Progenitor cell of endocrine pancreas (in vitro differentiated cells): Measurements from ENCODE around the gene GPR162. TPM values are rescaled to one million over a fixed set of nuclear protein-coding genes. Genes with fewer than 3 reads are reported as not detected.

ENCODE experiments used
- DNase-seq: peaks from one replicate; pipeline ENCODE4 v3.0.0; 2021; ENCODE audit warnings: low spot score; ENCODE audit not compliant: unreplicated experiment
- H3K27ac Mint-ChIP-seq: 2 replicates; pipeline ENCODE4 v1.8.0; 2021; ENCODE audit warnings: mild to moderate bottlenecking, moderate library complexity, mixed read lengths
- H3K27me3 Mint-ChIP-seq: 2 replicates; pipeline ENCODE4 v1.8.0; 2021; ENCODE audit warnings: mixed read lengths
- H3K36me3 Mint-ChIP-seq: 2 replicates; pipeline ENCODE4 v1.8.0; 2022; ENCODE audit warnings: mixed read lengths; ENCODE audit not compliant: insufficient read depth
- H3K4me1 Mint-ChIP-seq: 2 replicates; pipeline ENCODE4 v1.8.0; 2021; ENCODE audit warnings: low read depth, mixed read lengths
- H3K4me3 Mint-ChIP-seq: 2 replicates; pipeline ENCODE4 v1.8.0; 2021; ENCODE audit warnings: low read depth, mild to moderate bottlenecking, moderate library complexity, mixed read lengths
- H3K9me3 Mint-ChIP-seq: 2 replicates; pipeline ENCODE4 v1.8.0; 2021; ENCODE audit warnings: low read depth, mixed read lengths
- total RNA-seq: library from RNA; stranded (reverse); gene quantifications from 2 replicates; pipeline ENCODE4 v1.2.1, GENCODE V29; 2021
- TF ChIP-seq, protein P1 (sequence below): fragments of 200-600 bp; sonication (generic); IDR thresholded peaks from one replicate; pipeline ENCODE4 v1.5.0; 2021; ENCODE audit warnings: antibody characterized with exemption, mild to moderate bottlenecking; ENCODE audit not compliant: unreplicated experiment

The GPR162 gene
- total RNA-seq, 1 donor from 2014 or later: 5.5 TPM

GRCh38 chr12:6832125-6832524, 10.5 kb downstream of the GPR162 start:
- Mint-ChIP-seq H3K27me3 (peaks cover 8% of the 10 kb centered on the region), H3K36me3 (peaks cover 8% of the 10 kb centered on the region)

DNA sequence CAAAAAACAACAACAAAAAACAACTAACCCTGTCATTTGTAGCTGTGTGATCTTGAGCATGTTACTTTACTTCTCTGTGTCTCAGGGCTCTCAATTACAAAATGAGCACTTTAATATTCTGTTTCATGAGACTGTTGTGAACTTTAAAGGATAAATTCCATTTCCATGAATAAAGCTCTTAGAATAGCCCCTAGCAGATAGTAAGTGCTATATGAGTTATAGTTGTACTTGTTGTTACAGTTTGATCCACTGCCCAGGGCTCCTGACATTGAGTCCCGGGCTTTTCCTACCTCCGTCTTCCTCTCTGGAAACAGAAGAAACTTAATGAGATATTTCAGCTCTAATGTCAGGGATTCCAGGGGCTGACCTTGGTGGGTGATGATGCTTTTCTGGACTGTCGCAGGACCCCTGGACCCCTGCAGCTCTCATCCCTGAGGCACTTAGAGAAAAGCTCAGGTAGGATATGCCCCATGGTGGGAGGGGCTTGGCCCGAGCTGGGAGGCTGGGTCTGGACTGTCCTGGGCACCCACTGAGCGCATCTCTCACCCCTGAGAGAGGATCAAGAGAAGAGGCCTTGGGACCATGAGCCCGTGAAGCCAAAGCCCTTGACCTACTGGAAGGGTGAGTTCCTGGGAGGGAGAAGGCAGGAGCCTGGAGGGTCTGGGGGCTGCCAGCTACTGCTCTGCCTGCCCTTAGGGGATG, 11.7 kb downstream of the GPR162 start:
- Mint-ChIP-seq H3K4me3 (no peak overlapping the region), H3K4me1 (peaks cover 2% of the 10 kb centered on the region), H3K27ac (no peak overlapping the region), H3K9me3 (no peaks in the 10 kb centered on the region), H3K36me3 (peaks cover 10% of the 10 kb centered on the region), H3K27me3 (no peaks in the 10 kb centered on the region)
- no peak for DNase-seq
- TF ChIP-seq, protein P1, sequence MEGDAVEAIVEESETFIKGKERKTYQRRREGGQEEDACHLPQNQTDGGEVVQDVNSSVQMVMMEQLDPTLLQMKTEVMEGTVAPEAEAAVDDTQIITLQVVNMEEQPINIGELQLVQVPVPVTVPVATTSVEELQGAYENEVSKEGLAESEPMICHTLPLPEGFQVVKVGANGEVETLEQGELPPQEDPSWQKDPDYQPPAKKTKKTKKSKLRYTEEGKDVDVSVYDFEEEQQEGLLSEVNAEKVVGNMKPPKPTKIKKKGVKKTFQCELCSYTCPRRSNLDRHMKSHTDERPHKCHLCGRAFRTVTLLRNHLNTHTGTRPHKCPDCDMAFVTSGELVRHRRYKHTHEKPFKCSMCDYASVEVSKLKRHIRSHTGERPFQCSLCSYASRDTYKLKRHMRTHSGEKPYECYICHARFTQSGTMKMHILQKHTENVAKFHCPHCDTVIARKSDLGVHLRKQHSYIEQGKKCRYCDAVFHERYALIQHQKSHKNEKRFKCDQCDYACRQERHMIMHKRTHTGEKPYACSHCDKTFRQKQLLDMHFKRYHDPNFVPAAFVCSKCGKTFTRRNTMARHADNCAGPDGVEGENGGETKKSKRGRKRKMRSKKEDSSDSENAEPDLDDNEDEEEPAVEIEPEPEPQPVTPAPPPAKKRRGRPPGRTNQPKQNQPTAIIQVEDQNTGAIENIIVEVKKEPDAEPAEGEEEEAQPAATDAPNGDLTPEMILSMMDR: no peak

More at GRCh38 chr12:6832125-6832524, 10.5 kb downstream of the GPR162 start:
- no peak for DNase-seq
- Mint-ChIP-seq H3K9me3 (no peaks in the 10 kb centered on the region), H3K27ac (no peak overlapping the region), H3K4me1 (peaks cover 8% of the 10 kb centered on the region), H3K4me3 (no peak overlapping the region)
- TF ChIP-seq, protein P1: no peak

- peaks cover 2% of the 10 kb centered on the region for H3K4me1 Mint-ChIP-seq
- peaks cover 14% of the 10 kb centered on the region for H3K36me3 Mint-ChIP-seq
- H3K9me3 Mint-ChIP-seq: no peaks in the 10 kb centered on the region
- H3K4me3 Mint-ChIP-seq: no peak overlapping the region
- no peak for DNase-seq
- H3K27me3 Mint-ChIP-seq: no peaks in the 10 kb centered on the region
- TF ChIP-seq, protein P1: no peak
- no peak overlapping the region for H3K27ac Mint-ChIP-seq
These were observed 12.6 kb downstream of the GPR162 start for GRCh38 chr12:6834254-6834653.

DNA sequence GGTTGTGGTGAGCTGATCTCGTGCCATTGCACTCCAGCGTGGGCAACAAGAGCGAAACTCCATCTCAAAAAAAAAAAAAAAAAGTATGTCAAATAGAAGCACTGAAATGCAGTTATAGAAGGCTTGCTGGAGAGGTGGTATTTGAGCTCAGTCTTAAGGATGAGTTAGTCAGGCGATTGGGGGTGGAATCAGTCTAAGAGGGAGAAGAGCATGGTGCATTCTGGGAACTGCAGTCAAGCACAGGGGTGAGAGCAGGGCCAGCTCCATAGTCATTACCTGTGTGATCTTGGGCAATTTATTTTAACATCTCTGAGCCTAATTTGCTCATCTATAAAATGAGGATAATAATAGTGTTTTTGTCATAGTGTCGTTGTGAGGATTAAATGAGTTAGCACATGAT, 13.3 kb downstream of the GPR162 start:
- TF ChIP-seq, protein P1: no peak
- Mint-ChIP-seq H3K4me1 (peaks cover 2% of the 10 kb centered on the region), H3K27ac (no peak overlapping the region), H3K9me3 (no peaks in the 10 kb centered on the region), H3K27me3 (no peaks in the 10 kb centered on the region), H3K4me3 (no peak overlapping the region), H3K36me3 (peaks cover 14% of the 10 kb centered on the region)
- DNase-seq: no peak

DNA sequence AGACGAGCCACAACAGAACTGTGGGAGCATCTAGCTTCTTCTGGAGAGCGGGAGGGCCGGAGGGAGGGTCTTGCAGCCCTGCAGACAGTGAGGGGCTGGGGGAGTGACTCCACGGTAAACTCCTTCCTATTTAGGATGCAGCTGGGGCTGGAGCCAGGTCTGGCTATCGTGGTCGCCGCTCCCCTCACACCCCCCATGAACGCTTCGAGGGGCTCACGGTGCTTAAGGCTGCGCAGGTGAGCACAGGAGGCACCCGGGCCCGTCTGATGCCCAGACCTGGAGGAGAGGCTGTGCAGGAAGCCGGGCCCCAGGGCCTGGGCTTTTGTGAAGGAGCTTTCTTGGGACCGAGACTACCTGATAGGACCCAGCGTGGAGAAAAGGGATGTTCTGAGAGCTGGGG, 15.2 kb downstream of the GPR162 start:
- Mint-ChIP-seq H3K4me3 (no peak overlapping the region), H3K36me3 (peaks cover 13% of the 10 kb centered on the region), H3K27ac (no peak overlapping the region), H3K9me3 (no peaks in the 10 kb centered on the region), H3K27me3 (no peaks in the 10 kb centered on the region), H3K4me1 (peaks cover 3% of the 10 kb centered on the region)
- DNase-seq: no peak
- TF ChIP-seq, protein P1: no peak
